ENCODE measurements around the gene NPAS3.
A peak's percentile ranks its signal among the peaks of the same experiment; 100 is the strongest.

The NPAS3 gene

DNA sequence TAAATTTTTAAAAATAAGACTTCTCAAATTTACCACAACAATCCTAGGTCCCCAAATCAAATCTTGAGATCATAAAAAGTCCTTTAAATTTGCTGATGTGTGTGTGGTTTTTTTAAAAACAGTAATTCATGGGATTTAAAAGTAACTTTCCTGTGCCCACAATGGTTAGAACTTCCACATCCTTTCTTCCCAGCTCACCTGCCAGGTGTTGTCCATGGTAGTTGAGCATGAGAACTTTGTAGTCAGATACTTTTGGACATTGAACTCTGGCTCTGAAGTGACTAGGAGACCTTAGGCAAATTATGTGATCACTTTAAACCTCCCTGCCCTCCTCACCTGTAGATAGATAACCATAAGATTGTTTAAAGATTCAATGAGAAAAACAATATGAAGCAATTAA, 253.2 kb downstream of the NPAS3 start:
- no peak for DNase-seq

DNA sequence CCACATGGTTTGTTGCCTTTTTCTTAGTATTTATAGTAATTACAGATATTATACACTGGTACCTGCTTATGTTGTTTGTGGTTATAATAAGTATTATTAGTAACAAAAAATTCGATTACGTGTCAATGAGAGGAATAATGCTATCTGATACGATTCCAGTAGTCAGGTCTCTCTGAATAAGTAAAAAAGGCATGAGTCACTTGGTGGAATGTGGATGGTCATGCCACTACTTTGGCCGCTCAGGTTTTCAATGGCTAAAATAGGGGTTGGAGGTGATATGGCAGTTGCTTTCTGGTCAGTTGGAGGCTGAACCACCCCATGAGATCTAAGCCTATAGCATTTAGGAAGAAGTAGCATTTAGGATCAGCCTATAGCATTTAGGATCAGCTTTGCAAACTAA, 255.9 kb downstream of the NPAS3 start:
- no peak for DNase-seq

DNA sequence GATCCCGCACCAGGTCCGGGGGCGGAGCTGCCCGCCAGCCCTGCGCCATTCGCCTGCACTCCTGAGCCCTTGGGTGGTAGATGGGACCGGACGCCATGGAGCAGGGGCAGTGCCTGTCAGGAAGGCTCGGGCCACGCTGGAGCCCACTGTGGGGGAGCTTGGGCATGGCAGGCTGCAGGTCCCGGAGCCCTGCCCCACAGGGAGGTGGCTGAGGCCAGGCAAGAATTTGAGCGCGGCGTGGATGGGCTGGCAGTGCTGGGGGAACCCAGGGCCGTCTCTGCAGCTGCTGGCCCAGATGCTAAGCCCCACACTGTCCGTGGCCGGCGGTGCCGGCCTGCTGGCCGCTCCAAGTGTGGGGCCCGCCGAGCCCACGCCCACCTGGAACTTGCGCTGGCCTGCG, 260.0 kb downstream of the NPAS3 start:
- no peak for DNase-seq

DNA sequence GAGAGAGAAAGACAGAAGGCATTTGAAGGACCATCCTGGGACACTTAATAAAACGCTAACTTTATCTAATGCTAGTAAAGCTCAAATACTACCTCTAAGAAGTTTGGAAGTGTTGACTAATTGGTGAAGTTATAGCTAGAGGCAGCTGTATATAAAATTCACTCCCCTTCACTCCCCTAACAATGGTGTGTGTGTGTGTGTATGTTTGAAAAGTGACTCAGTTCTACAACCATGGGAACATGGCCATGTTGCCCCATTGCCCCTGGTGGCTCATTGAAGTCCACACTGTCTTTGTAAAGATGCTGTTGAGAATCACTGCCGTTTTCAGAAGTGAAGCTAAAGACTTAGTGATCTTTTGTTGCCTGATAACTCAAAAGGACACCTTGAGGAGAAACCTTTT, 262.4 kb downstream of the NPAS3 start:
- DNase-seq: no peak

DNA sequence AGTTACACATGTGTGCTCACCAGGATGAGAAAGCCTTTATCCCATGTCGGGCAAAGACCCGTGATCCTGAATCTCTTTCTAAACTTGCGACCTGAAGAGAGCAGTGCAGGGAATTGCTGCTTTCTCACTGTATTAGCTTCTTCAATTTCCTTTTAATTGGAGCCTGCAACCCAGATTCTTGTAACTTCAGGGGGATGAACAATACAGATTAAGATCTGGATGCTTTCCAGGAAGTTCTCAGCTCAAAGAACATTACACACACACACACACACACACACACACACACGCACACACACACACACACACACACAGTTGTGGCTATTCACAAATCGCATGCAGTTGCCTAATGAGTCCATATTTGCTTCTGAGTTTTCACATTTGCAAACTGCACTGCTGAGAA, 268.3 kb downstream of the NPAS3 start:
- DNase-seq: no peak

DNA sequence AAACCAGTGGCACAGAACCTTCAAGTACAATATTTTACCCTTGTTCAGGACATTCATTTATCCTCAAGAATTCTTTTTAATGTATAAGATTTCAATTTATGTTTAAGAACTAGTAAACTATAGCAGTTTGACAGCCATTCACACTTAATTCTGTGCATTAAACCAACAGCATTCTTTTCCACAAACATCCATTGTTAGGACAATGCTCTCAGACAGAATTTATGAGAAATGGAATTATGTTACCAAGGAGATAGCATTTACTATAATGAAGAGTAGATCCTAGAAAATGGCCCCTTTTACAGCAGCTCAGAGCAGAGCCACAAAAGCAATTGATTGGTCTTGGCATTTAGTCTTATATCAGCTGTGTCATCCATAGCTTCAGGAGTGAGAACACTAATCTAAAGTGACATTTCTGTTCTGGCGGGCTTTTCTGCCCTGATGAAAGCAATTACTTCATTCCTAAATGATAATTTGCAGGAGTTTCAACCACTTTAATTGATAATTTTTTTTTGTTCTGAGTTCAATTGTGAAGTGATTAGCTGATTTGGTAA, 268.9 kb downstream of the NPAS3 start:
- no peak for DNase-seq

DNA sequence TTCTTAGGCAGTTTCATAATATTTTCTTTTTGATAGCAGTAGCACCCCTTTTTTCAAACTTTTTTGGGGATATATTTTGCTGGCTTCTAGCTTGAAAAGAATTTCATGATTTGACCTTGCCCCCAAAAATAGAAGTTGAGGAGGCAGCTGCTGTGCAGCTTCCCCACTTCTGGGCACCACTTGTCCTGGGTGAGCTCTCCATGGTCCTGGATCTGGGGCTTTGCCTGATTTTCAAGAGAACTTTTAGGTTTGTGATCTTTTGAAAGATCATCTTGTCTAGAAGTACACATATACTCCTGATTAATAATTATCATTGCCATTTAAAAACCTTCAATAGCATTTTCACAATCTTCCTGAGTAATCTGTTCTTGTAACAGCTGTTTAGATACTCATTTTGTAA, 271.6 kb downstream of the NPAS3 start:
- no peak for DNase-seq

DNA sequence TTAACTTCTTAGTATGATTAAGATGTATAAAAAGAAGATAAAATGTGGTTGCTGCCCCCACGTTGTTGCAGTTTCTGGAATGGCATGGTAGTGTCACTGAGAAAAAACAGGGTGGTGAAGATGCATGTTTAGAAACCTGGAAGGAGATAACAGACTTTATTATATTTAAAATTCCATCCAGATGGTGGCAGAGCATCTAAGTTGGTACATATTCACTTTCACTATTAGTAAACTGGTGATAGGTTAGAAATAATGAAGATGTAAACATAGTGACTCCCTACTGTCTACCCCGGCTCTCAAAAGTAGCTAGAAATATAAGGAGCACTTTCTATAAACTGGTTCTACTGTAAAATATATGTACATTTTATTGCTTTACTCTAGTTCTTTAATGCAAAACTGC, 279.3 kb downstream of the NPAS3 start:
- DNase-seq: no peak

DNA sequence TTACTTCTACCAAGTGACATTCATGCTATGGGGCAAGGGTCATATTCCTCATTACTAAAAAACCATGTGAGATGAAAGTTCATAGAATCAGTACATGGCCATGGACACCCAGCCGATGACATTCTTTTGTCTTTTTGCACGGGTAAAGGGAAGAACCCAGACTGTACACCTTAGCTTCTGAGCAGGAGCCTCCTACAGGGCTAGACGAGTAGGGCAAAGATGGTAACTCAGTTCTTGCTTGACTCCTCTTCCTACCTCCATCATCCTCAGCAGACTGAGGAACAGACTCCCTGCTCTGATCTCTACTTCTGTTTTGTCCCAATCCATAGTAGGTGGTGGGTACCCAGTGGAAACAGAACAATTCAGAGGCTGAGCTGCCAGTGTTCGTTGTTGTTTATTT, 281.3 kb downstream of the NPAS3 start:
- no peak for DNase-seq

DNA sequence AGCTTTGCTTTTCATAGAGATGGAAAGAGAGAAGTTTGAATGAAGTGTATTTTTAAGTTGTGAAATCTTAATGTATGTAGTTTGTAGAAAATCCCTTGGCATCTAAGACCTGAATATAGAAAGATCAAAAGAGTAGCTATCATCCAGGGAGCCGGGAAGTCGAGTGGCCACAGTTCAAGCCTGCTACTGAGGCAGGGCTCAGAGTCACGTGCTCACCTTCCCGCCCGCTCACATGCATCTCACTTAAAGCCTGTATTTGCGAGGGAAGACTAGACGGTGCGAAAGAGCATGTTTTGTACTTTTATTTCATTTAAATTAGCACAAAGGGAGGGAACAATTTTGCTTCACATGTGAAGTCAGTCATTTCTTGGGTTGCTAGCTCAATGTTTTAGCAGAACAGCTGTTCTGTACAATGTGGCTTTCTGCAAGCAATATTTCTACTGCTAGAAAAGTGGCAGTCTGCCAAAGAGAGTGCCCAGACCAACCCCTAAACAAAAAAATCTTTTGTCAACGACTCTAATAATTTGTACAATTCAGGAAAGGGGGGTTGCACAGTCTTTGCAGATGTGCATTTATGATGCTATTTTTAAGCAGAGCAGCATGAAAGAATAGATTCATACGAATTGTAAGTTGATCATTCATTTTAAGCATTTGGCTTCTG, 290.7 kb downstream of the NPAS3 start:
- DNase-seq: peak; percentile 47

DNA sequence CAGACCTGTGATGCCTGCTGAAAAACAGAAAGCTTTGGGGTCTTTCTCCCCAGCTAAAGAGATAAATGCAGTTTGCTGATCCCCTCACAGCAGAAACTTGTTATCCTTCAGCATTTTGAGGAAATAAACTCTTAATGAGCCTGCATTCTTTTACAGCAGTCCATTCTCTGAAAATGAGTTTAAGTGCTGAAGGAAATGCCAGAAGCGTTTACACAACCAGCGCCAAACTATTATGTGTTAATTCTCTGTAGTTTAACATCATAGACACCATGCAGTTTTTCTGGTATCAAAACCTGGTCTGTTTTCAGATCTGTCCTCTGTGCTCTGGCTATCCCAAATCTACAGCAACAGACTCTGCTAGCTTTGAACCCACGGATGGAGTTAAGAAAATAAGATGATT, 291.3 kb downstream of the NPAS3 start:
- peak; percentile 10 for DNase-seq

DNA sequence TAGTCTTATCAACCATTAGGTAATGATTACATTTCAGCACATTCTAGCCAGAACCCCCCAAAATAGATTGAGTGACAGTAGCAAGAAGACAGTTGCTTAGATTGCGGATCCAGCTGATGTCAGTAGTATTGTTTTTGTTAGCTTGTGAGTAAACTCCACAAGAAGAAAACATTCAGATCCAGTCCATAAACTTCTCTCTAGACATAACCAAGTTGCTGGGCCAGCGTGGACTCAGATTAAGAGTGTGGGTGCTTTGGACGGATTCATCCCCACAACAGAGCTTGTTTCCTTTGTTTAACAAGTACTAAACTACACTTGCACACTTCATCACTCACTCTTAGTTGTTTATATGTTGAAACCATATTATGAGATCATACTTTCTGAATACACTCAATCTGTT, 293.4 kb downstream of the NPAS3 start:
- DNase-seq: no peak

DNA sequence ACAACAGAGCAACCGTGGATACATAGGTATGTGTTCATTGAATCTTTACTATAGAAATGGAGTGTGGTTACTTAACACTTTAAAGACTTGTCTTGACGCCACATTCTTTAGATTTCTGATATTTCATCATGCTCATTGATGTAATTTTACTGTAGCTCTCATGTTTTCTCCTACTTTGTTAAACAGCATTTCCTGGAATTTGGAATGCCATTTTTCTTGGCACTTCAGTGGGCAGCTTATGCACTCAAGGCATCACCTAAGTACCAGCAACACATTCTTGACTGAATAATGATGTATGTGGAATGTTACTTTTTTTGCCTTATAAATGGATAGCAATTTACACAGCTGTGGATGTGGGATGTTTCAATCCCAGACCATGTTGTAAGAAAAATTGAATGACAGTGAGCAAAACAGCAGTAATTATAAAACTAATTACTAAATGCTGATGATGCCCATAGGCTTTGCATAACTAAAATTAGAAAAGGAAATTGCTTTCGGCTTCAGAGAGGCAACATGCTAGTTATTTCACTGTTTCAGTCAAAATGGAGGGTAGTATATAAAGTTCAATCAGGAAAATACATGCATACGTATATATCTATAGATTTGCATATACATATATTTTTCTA, 298.5 kb downstream of the NPAS3 start:
- DNase-seq: no peak

DNA sequence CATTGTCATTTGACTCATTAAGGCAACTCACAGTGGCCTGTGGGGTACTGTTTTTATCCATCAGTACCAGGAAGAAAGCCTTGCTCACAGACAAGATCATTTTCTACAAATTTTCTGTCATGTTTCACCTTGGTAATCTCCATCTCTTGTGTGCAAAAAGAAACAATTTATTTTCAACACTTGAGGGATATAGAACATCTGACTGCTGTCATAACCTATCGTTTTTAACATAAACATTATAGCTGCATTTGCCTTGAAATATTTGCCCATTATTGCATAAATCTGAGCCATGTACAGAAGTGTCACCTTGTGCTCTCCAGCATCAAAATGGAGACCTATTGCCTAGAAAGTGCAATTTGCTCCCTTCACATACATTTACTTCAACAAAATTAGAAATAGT, 300.8 kb downstream of the NPAS3 start:
- no peak for DNase-seq

DNA sequence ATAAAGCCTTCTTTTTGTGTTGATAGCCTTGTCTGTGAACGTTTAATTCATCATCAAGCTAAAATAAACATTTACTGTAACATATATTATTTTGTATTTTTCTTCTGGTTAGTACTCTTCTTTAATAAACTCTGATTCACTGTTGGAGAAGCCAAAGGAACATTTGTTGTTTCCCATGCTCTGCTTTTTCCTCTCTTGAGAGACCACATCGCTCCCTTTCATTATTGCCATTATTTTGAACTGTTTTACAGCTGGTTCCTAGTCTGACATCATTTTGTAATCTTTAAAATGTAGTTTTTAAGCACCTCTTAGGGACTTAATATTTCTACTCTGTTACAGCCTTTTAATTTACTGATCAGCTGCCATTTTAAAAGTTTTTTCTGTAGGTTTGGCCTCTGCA, 301.8 kb downstream of the NPAS3 start:
- DNase-seq: no peak

DNA sequence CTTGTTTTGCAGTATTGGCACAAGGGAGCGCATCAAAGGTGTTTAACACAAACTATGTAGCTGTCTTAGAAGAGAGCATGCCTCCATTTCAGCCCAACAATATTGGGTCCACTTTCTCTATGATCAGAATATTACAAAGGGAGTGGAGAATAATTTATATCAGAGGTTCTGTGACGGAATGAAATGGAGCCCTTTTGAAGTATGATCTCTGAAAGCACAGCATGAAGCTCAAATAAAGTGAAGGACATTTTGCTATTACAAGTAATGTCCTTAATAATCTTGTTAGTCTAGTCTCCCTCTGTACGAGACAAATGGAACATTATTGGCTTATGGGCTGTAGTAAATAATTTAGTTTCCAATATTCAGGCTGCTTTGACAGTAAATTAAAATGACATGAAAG, 302.7 kb downstream of the NPAS3 start:
- no peak for DNase-seq

DNA sequence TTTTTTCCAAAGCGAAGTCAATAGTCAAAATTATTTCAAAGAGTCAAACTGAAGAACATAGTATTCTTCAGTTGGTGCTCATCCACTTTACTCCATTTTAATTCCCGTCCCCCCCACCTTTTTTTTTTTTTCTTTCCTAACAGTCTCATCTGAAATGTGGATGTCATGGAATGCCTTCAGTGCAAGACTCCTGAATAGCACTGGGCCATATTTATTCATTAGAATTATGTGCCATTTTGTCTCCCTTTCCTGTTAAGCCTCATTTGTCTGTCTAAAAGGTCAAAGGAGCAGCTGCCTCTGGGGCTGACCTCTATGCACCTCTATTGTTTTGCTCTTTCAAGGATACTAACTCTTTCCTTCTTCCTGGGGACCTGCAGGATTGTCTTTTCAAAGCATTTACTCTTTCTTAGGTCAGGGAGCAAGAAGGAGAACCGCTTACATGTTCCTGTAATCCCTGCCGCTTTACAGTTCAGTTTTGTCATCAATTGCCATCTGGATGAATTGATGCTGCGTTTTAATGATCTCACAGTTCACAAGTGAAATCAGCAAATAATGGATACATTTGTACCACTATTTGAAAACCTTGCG, 310.6 kb downstream of the NPAS3 start:
- DNase-seq: no peak

DNA sequence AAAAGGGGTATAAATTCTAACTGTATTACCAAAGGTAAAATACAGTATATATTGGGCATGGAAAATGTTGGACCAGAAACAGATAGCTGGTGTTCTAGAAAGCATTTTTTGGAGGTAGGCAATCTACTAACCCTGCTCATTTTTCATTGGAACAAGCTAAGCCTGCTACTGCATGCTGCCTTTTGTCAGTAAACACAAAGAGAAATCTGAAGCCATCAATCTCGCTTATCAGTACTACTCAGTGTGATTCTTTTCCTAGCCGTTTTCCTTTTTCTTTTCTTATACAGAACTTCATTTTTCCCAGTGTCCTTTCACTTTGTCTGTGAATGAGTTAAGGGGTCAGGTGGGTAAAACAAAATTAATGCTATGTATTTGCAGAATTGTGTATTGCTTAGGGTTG, 312.3 kb downstream of the NPAS3 start:
- no peak for DNase-seq

DNA sequence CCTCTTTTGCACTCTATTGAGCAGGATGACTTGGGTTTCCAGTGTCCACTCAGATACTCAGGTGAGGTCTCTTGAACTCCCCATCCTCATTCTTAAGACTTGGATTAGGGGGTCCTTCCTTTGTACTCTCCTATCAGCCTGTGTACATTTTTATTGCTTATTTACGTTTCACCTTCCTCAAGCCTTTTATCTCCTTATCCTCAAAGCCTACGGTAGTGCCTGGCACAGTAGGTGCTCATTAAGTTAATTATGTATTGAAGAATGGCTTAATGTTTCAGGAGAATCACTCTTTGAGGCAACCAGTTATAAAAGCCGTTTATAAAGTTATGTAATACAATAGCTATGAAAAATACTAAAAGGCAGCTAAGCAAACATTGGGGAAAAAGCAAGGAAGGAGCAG, 315.7 kb downstream of the NPAS3 start:
- no peak for DNase-seq

DNA sequence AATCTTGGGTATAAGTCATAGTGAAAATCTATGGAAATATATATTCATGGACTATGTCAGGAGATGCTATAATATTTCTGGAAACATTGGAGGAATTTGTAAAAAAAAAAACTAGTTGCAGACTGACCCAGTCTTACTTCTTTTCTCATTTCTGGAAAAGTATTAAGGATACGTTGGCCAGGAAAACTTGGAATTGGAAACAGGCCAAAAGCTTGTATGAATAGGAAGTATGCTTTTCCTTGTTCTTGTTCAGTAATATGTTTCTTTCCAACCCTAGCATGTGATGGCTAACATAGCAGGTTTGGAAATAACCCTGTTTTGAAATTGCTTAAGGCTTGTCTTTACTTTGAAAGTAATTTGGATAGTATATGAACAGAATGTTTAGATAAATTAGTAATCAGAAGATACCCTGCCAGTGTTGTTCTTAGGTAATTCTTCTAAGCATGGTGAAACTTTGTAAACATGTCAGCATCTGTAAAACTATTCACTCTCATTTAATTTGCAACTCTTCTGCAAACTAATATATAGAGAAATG, 316.2 kb downstream of the NPAS3 start:
- no peak for DNase-seq

DNA sequence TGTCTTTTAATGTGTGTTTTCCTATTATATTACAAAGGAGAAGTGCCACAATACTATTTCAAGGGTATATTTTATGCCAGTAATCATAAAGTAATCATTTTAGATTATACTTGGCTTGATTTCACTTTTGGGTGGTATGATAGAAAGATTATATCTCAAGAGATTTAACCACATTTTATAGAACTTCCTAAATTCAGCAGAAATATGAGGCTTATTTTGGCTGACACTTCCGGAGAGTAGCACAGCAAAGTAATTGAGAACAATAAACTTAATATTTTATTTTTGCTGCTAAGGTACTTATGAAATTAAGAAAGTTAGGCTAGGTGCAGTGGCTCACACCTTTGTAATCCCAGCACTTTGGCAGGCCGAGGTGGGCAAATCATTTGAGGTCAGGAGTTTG, 319.1 kb downstream of the NPAS3 start:
- no peak for DNase-seq

DNA sequence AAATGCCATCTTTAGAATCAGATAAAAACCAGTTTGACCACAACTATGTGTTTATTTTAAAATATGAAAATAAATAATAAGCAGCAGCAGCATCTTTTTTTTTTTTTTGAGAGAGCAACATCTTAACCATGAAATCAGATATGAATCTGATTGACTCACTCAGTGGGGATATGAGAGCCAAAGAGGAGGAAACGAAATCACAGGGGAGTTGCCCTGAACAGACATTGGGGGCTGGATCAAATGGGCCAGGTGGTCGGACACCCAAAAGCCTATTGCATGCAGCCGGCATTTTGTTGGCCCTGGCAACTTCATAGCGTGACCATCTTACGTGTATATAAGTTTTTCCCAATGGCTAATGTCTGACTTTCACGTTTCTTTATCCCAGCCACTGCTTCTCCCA, 321.1 kb downstream of the NPAS3 start:
- no peak for DNase-seq

DNA sequence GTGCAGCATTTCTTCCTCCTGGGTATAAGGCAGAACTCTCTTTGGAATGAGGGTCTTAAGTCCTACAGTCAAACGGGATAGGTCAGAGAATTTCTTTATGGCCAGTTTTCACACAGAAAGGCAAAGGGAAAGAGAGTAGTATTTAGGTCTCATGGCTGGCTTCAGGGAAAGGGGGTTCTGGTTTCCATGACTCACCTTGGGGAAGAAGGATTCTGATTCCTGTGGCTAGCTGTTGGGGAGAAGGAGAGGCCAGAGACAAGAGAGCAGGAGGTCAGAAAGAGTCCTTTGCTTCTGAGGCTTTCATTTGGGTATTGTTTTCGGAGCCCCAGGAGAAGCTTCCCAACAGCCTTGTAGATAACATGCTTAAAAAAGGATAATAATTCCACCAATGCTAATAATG, 332.5 kb downstream of the NPAS3 start:
- no peak for DNase-seq

DNA sequence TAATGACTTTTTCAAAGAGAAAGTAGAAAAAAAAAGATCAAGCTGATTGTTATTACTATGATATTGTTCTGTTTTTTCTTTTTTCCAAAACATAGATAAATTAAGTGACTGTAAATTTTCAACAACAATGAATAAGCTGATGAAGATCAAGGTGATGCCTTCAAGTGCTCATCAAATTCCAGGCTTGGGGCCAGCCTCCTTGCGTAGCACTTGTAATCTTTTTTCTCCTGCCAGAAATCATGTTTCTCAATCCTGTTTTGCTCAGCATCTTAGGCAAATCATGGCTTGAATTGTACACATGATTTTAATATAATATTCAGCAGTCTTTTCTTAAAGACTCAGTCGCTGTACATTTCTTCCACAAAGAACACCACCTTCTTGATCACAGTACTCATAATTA, 333.2 kb downstream of the NPAS3 start:
- no peak for DNase-seq
